Coronary artery (tissue), 2 donors: ENCODE data around the gene FIP1L1.
A peak's percentile ranks its signal among the peaks of the same experiment; 100 is the strongest.

Experiments used
- DNase-seq: peaks from one replicate; pipeline ENCODE4 v3.0.0-alpha.2; 2017; ENCODE audit warnings: low spot score
- H3K27ac ChIP-seq, 2 donors: fragments of 200-600 bp; sonication (generic); one replicate each; pipeline ENCODE4 v1.5.1; 2016 to 2019
- H3K4me3 ChIP-seq: fragments of 200-600 bp; sonication (generic); 2 replicates; pipeline ENCODE4 v1.5.1; 2016; ENCODE audit warnings: mild to moderate bottlenecking, moderate library complexity
- TF ChIP-seq, protein P1 (sequence below): fragments of 200-600 bp; sonication (generic); IDR thresholded peaks from one replicate; pipeline ENCODE4 v1.5.1; 2019; ENCODE audit warnings: antibody characterized with exemption

FIP1L1 gene

DNA sequence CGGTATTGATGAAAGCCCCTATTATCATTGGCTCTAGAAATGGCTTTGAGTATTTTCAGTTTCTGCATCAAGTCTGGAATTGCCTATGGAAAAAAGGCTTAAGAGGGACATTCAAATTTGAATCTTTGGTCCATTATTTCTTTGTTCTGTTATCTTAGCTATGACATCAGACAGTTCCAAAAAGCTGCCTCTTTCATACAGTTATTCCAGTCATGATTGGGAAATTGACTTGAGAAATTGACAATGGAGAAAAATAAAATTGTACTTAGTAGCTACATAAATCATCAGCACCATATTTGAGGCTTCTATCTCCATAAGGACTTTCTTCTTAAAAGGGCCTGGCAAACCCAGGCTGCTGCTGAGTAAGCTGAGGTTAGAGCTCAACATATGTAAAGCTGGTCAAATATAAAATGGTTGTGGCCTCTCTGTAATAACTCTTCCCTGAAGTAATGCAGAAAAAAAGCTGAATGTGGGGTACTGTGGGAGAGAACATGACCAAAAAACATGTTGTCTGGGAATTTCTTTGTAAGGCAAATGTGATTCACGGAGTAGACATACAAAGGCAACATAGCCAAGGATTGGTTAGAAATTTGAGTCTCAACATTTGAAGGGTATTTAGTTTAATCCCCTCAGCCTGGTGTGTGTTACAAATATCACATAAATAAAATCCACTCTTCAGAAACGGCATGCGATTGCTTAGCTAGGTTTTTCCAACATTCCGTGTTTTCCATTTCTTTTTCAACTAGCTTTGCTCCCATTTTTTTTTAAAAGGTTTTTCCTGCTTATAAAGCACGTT lies 112.9 kb downstream of the FIP1L1 start:
- no peak for DNase-seq
- no peak overlapping the region for H3K27ac ChIP-seq

DNA sequence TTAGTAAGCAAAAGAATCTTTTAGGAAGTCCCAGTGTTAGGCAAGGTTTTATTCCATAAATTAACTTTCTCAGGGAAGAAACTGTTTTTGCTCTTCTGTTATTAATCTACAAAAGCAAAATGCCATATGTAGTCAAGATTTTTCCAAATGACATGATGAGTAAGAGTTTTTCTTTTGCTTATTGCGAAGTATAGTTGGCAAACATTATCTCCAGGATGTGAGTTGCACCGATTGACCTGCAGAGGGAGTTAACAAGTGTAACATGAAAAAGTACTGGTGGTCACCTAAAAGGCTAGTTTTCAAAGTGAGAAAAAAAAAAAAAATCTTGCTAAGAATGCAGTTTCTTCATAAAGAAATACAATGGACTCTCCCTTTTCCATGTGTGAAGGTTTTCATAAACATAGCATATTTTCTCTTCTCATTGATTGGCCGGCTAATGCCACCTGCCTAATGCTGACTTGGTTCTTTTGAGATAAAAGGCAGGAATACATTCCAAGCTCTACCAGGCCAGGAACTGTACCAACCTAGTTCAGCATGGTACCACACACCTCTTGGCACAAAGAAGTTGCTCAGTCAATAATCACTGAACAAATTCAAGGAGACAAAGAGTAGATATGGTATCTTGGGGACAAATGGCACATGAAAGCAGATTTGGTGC lies 113.7 kb downstream of the FIP1L1 start:
- H3K4me3 ChIP-seq, result no peak overlapping the region
- TF ChIP-seq, protein P1, sequence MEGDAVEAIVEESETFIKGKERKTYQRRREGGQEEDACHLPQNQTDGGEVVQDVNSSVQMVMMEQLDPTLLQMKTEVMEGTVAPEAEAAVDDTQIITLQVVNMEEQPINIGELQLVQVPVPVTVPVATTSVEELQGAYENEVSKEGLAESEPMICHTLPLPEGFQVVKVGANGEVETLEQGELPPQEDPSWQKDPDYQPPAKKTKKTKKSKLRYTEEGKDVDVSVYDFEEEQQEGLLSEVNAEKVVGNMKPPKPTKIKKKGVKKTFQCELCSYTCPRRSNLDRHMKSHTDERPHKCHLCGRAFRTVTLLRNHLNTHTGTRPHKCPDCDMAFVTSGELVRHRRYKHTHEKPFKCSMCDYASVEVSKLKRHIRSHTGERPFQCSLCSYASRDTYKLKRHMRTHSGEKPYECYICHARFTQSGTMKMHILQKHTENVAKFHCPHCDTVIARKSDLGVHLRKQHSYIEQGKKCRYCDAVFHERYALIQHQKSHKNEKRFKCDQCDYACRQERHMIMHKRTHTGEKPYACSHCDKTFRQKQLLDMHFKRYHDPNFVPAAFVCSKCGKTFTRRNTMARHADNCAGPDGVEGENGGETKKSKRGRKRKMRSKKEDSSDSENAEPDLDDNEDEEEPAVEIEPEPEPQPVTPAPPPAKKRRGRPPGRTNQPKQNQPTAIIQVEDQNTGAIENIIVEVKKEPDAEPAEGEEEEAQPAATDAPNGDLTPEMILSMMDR, result peak; percentile 34
- no peak overlapping the region for H3K27ac ChIP-seq
- DNase-seq, result no peak

More for the DNA sequence above, 112.9 kb downstream of the FIP1L1 start:
- TF ChIP-seq, protein P1, result no peak
- no peak overlapping the region for H3K4me3 ChIP-seq

DNA sequence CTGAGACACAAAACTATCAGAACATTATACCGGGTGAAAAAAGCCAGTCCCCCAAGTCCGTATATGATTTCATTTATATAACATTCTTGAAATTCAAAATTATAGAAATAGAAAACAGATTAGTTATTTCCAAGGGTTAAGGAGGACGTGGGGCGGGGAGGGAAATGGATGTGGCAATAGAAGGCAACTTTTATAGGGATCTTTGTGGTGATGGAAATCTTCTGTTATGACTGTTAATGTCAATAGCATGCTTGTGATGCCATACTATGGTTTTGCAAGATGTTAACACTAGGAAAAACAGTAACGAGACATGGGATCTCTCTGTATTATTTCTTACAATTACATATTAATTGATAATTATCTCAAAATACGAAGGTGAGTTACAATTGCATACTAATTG lies 117.4 kb downstream of the FIP1L1 start:
- H3K4me3 ChIP-seq, result no peak overlapping the region
- TF ChIP-seq, protein P1, result no peak
- DNase-seq, result no peak
- no peak overlapping the region for H3K27ac ChIP-seq

DNA sequence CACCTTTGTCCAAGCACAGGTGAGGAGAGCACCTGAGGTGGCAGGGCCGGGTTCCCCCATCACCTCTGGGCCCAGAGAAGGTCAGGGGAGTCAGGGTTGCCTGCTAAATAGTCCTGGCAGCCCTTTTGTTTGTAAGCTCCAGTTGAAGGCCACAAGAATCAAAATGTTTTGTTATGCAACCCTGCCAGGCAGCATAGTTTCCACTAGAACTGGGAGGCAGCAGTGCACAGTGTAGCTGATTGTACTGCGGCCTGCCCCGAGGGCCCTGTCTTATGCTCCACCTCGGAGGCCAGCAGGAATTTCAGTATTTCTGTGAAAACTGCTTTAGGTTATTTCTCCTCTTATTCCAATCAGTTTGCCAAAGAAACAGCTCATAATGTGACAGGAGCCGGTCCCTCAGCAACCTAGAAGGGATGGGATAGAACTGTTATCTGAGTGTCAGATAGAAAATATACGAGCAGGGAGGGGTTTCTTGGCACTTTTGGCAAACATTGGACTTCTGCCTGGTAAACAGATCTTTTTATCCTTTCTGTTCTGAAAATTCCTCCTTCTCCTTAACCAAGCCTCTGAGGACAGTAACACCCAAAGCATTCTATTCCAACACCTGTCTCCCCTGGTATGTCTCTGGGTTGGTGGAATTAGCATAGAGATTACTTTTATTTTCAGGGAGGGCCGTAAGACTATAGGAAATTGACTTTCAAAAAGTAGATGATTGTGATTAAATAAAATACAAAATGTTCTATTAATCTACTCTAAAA lies 120.2 kb downstream of the FIP1L1 start:
- DNase-seq, result no peak
- TF ChIP-seq, protein P1, result no peak
- Histone ChIP-seq H3K27ac (peak overlapping the region in 1 of 2 donors; percentile 81), H3K4me3 (no peak overlapping the region)

DNA sequence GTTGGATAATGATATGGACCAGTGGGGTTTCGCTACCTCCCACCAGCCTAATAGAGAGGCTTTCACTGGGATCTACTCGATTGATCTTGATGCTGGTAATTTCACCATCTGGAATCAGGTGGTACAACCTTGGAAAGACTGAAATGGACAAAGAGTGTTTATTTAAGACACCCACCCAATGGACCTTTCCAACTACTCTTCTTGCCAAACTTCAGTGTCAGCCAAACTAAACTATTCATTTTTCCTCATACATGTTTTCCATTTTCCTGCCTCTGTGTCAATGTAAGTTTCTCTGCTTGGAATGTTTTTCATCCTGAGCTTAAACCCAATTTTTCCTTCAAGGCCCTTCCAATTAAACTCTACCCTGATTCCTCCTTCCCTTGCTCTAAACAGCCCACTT lies 121.3 kb downstream of the FIP1L1 start:
- TF ChIP-seq, protein P1, result no peak
- Histone ChIP-seq H3K27ac (peak overlapping the region in 1 of 2 donors; percentile 61), H3K4me3 (no peak overlapping the region)
- no peak for DNase-seq

DNA sequence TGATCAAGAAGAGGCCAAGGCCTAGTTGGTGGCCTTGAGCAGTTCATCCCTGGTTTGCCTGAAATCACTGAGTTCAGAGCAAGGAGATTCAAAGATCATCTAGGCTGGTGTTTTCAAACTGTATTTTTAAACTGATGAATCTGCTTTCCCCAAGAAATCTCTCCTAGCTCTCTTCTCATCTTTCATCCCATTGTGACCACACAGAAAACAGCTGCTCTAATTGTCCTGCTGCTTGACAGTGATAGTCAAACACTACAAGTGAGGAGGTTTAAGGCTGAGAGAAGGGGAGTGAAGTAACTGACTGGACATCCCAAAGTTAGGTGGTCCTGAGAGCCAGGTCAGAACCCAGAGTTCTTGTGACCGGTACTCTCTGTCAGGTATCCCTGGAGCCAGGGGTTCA lies 122.3 kb downstream of the FIP1L1 start:
- TF ChIP-seq, protein P1, result no peak
- Histone ChIP-seq H3K4me3 (no peak overlapping the region), H3K27ac (peak overlapping the region in 1 of 2 donors; percentile 61)
- no peak for DNase-seq
